NCI-H526 treated with DMSO at 0.1 percent for 48 hours (cell line): ENCODE measurements around the gene SPEF2.

ENCODE experiments used
- DNase-seq: peaks from one replicate; lab custom pipeline; 2025; lab: John Stamatoyannopoulos, UW

SPEF2 gene

GRCh38 chr5:35778259-35778769, 160.7 kb downstream of the SPEF2 start:
- no peak for DNase-seq

GRCh38 chr5:35780236-35780635, 162.6 kb downstream of the SPEF2 start:
- DNase-seq, result no peak

- no peak for DNase-seq
Observed at GRCh38 chr5:35781181-35781790, 163.6 kb downstream of the SPEF2 start.

- no peak for DNase-seq
Observed at GRCh38 chr5:35783551-35783950, 165.9 kb downstream of the SPEF2 start.

- DNase-seq, result no peak
Observed at GRCh38 chr5:35785601-35786085, 168.0 kb downstream of the SPEF2 start.

GRCh38 chr5:35788724-35789123, 171.1 kb downstream of the SPEF2 start:
- no peak for DNase-seq

- DNase-seq, result no peak
Observed at GRCh38 chr5:35789732-35790456, 172.2 kb downstream of the SPEF2 start.

- DNase-seq, result no peak
Observed at GRCh38 chr5:35790457-35790822, 172.8 kb downstream of the SPEF2 start.

GRCh38 chr5:35794328-35794619, 176.6 kb downstream of the SPEF2 start:
- no peak for DNase-seq

GRCh38 chr5:35794684-35795375, 177.2 kb downstream of the SPEF2 start:
- DNase-seq, result no peak

GRCh38 chr5:35799181-35799580, 181.5 kb downstream of the SPEF2 start:
- DNase-seq, result no peak

GRCh38 chr5:35799753-35800152, 182.1 kb downstream of the SPEF2 start:
- DNase-seq, result no peak

- no peak for DNase-seq
Observed at GRCh38 chr5:35803191-35803651, 185.6 kb downstream of the SPEF2 start.

- DNase-seq, result no peak
Observed at GRCh38 chr5:35804201-35804653, 186.6 kb downstream of the SPEF2 start.

GRCh38 chr5:35804841-35805240, 187.2 kb downstream of the SPEF2 start:
- no peak for DNase-seq

GRCh38 chr5:35810601-35811000, 192.9 kb downstream of the SPEF2 start:
- no peak for DNase-seq

GRCh38 chr5:35811108-35811741, 193.6 kb downstream of the SPEF2 start:
- DNase-seq, result no peak

GRCh38 chr5:35813521-35813920, 195.9 kb downstream of the SPEF2 start:
- no peak for DNase-seq

- no peak for DNase-seq
Observed at GRCh38 chr5:35815089-35815936, 197.7 kb downstream of the SPEF2 start.

GRCh38 chr5:35816881-35817521, 199.3 kb downstream of the SPEF2 start:
- no peak for DNase-seq

GRCh38 chr5:35819026-35819425, 201.4 kb downstream of the SPEF2 start:
- no peak for DNase-seq
